Smooth muscle cell (in vitro differentiated cells): ENCODE measurements around the gene OSBPL8. TPM values are rescaled to one million over a fixed set of nuclear protein-coding genes. Genes with fewer than 3 reads are reported as not detected.

ENCODE experiments used
- DNase-seq: peaks from one replicate; lab custom pipeline; 2025; ENCODE audit not compliant: unreplicated experiment; lab: John Stamatoyannopoulos, UW
- H2AFZ ChIP-seq: fragments of 200-600 bp; sonication (generic); 2 replicates; pipeline ENCODE4 v1.6.0; 2016; ENCODE audit warnings: antibody characterized with exemption, low read depth, mild to moderate bottlenecking
- H3F3A ChIP-seq: fragments of 200-600 bp; sonication (generic); 2 replicates; pipeline ENCODE4 v1.6.0; 2017; ENCODE audit warnings: antibody characterized with exemption, low read depth
- H3K27ac ChIP-seq: fragments of 200-600 bp; sonication (generic); 2 replicates; pipeline ENCODE4 v1.5.1; 2016; ENCODE audit warnings: low read depth, mild to moderate bottlenecking
- H3K27me3 ChIP-seq: fragments of 200-600 bp; sonication (generic); 2 replicates; pipeline ENCODE4 v1.6.1; 2016; ENCODE audit warnings: low read depth, mild to moderate bottlenecking
- H3K36me3 ChIP-seq: fragments of 200-600 bp; sonication (generic); 2 replicates; pipeline ENCODE4 v1.5.1; 2016; ENCODE audit warnings: low read depth
- H3K4me1 ChIP-seq: fragments of 200-600 bp; sonication (generic); 2 replicates; pipeline ENCODE4 v1.5.1; 2016; ENCODE audit warnings: low read depth
- H3K4me2 ChIP-seq: fragments of 200-600 bp; sonication (generic); 2 replicates; pipeline ENCODE4 v1.6.0; 2016; ENCODE audit warnings: mild to moderate bottlenecking
- H3K4me3 ChIP-seq: fragments of 200-600 bp; sonication (generic); 2 replicates; pipeline ENCODE4 v1.5.1; 2016; ENCODE audit warnings: mild to moderate bottlenecking
- H3K79me2 ChIP-seq: fragments of 200-600 bp; sonication (generic); 2 replicates; pipeline ENCODE4 v1.6.0; 2016; ENCODE audit warnings: low read depth, mild to moderate bottlenecking
- H3K9ac ChIP-seq: fragments of 200-600 bp; sonication (generic); 2 replicates; pipeline ENCODE4 v1.6.0; 2016; ENCODE audit warnings: low read depth
- H3K9me3 ChIP-seq: fragments of 200-600 bp; sonication (generic); replicated peaks from 2 replicates; pipeline ENCODE4 v1.5.1; 2016; ENCODE audit warnings: low read depth
- H4K20me1 ChIP-seq: fragments of 200-600 bp; sonication (generic); 2 replicates; pipeline ENCODE4 v1.6.0; 2016; ENCODE audit warnings: low read depth
- WGBS: methylation state at CpG from one replicate; pipeline ENCODE4 v1.1.7; 2016; ENCODE audit warnings: low lambda C conversion rate; 5-methylcytosine and 5-hydroxymethylcytosine counted together
- polyA plus RNA-seq: library from polyadenylated mRNA; unstranded; fragments of >200 nt; fragmentation: Nextera tagmentation; extraction: Ambion mirVana; gene quantifications from 2 replicates; pipeline ENCODE4 v1.2.1, GENCODE V29; 2016
- total RNA-seq: library from RNA; depleted of rRNA; stranded (reverse); fragments of >200 nt; gene quantifications from 2 replicates; pipeline ENCODE4 v1.2.3, GENCODE V29; 2014
- TF ChIP-seq, protein P1 (sequence below): fragments of 200-600 bp; sonication (generic); IDR thresholded peaks from 2 replicates; pipeline ENCODE4 v1.5.1; 2017; ENCODE audit warnings: borderline replicate concordance, mild to moderate bottlenecking, antibody characterized with exemption; ENCODE audit not compliant: insufficient read depth, poor library complexity, severe bottlenecking

OSBPL8 gene
- total and polyA plus RNA-seq, 2 experiments from 2014 or later: 32.0 to 108 TPM

DNA sequence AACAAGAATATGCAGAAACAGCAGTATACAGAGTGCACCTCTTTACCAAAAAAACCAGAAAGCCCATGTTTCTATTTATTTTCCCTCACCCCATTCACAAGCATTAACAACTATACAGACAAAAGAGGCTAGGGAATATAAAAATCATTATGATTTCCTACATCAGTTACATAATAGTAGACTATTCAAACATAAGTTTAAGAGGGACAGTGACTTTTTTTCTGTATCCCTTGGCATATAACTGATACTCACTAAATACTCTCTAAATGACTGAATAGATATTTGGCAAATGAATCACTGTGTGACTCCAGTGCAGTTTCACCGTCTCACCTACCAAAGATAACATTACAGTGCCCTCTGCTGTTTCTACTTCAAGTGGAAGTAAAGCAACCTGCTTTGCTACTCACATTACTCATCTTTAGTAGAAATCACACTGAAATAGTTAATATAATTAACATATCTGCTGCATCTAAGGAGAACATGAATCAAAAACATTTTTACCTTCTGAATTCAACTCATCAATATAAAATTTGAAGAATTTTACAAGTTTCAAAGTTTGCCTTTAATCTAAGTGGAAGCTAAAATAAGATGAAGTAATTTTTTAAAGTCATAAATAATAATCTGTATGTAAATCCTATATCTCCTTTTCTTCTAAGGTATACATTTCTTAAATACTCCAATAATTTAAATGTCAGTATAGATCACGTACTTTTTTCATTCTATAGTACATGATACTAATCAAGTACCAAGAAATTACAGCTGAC lies 103.8 kb downstream of the OSBPL8 start:
- Histone ChIP-seq H2AFZ (no peak overlapping the region), H3K9me3 (no peaks in the 10 kb centered on the region), H3K79me2 (peaks cover 57% of the 10 kb centered on the region), H3K27me3 (no peaks in the 10 kb centered on the region), H3K27ac (peak overlapping the region; percentile 81), H3F3A (no peaks in the 10 kb centered on the region), H3K9ac (peak overlapping the region; percentile 47), H3K4me1 (peaks cover 5% of the 10 kb centered on the region), H3K4me2 (peak overlapping the region; percentile 51), H4K20me1 (peaks cover 27% of the 10 kb centered on the region), H3K36me3 (no peaks in the 10 kb centered on the region), H3K4me3 (no peak overlapping the region)
- no peak for DNase-seq
- TF ChIP-seq, protein P1, sequence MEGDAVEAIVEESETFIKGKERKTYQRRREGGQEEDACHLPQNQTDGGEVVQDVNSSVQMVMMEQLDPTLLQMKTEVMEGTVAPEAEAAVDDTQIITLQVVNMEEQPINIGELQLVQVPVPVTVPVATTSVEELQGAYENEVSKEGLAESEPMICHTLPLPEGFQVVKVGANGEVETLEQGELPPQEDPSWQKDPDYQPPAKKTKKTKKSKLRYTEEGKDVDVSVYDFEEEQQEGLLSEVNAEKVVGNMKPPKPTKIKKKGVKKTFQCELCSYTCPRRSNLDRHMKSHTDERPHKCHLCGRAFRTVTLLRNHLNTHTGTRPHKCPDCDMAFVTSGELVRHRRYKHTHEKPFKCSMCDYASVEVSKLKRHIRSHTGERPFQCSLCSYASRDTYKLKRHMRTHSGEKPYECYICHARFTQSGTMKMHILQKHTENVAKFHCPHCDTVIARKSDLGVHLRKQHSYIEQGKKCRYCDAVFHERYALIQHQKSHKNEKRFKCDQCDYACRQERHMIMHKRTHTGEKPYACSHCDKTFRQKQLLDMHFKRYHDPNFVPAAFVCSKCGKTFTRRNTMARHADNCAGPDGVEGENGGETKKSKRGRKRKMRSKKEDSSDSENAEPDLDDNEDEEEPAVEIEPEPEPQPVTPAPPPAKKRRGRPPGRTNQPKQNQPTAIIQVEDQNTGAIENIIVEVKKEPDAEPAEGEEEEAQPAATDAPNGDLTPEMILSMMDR: peak; percentile 66
- WGBS: 40% methylated on average over 2 of the region's 2 CpGs

DNA sequence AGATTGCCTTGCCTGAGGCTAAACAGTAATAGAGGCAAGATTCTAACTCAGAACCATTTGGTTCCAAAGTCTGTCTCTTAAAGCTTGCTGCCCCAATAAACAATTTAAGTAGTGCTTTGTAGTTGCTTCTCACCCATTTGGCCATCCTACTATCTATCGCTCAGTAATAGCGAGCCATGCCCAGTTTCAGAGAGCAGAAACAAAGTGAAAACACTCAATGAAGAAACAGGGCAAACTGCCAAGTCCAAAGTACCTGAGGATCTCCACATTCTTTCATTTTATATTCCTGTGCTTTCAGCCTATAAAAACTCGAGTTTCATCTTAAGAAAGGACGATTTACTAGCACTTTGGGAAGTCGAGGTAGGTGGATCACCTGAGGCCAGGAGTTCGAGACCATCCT lies 108.0 kb downstream of the OSBPL8 start:
- no peaks in the 10 kb centered on the region for H3K36me3 ChIP-seq
- no peak for DNase-seq
- TF ChIP-seq, protein P1: no peak

DNA sequence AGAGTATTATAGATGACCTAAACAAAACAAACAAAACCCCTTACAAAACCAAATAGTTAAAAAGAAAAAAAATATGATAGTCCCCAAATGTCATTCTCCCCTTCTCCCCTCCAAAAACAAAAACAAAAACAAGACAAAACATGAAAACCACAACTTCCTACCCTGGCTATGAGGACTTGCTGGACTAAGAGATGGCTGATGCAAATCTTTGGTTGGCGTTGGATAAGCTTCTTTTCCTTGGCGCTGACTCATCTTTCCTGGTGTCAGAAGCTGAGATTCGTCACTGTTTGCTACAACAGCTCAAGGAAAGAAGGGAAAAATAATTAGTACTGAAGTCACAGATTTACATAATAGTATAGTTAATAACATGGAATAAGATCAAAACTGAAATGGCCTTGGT lies 108.9 kb downstream of the OSBPL8 start:
- Histone ChIP-seq H3F3A (peaks cover 3% of the 10 kb centered on the region), H2AFZ (no peak overlapping the region), H3K4me3 (no peak overlapping the region), H3K27me3 (no peaks in the 10 kb centered on the region), H3K27ac (peak overlapping the region; percentile 95), H3K36me3 (no peaks in the 10 kb centered on the region), H3K79me2 (peaks cover 71% of the 10 kb centered on the region), H4K20me1 (peaks cover 14% of the 10 kb centered on the region), H3K4me2 (peak overlapping the region; percentile 75), H3K9ac (peak overlapping the region; percentile 64), H3K4me1 (peaks cover 9% of the 10 kb centered on the region), H3K9me3 (no peaks in the 10 kb centered on the region)
- TF ChIP-seq, protein P1: no peak
- DNase-seq: no peak
- WGBS: 21% methylated on average over 3 of the region's 3 CpGs

More for the DNA sequence above, 108.0 kb downstream of the OSBPL8 start:
- Histone ChIP-seq H2AFZ (no peak overlapping the region), H3K4me1 (peaks cover 9% of the 10 kb centered on the region), H3K79me2 (peaks cover 63% of the 10 kb centered on the region), H3K9me3 (no peaks in the 10 kb centered on the region), H3K27ac (peak overlapping the region; percentile 95), H4K20me1 (peaks cover 12% of the 10 kb centered on the region), H3K27me3 (no peaks in the 10 kb centered on the region), H3F3A (peaks cover 3% of the 10 kb centered on the region), H3K9ac (no peak overlapping the region), H3K4me2 (no peak overlapping the region), H3K4me3 (no peak overlapping the region)
- 97% methylated on average over 6 of the region's 6 CpGs for whole genome bisulfite sequencing
